Esophagus muscularis mucosa (tissue), 4 donors: ENCODE data around the gene KLF6.

Experiments used
- EP300 ChIP-seq: sonication (generic); formaldehyde crosslinking; IDR thresholded peaks from one replicate; pipeline ENCODE4 v1.6.1; 2017; ENCODE audit warnings: antibody characterized with exemption
- POLR2A ChIP-seq: fragments of 450-650 bp; IDR thresholded peaks from one replicate; pipeline ENCODE4 v1.6.1; 2017; ENCODE audit warnings: antibody characterized with exemption, moderate library complexity, mild to moderate bottlenecking, low read depth
- POLR2AphosphoS5 ChIP-seq, 2 donors: sonication (generic); formaldehyde crosslinking; IDR thresholded peaks; one replicate each; pipeline ENCODE4 v1.6.1; 2017; ENCODE audit warnings: antibody characterized with exemption in 2 of 2
- TF ChIP-seq, protein P1 (sequence below), 3 experiments: fragments of 200-600 bp in 2 of 3; fragments of 450-650 bp in 1 of 3; sonication (generic) in 2 of 3; IDR thresholded peaks; one replicate each; pipeline ENCODE4 v1.5.1; 2017 to 2019; ENCODE audit warnings: antibody characterized with exemption in 3 of 3, mild to moderate bottlenecking in 2 of 3, moderate library complexity in 1 of 3

DNA sequence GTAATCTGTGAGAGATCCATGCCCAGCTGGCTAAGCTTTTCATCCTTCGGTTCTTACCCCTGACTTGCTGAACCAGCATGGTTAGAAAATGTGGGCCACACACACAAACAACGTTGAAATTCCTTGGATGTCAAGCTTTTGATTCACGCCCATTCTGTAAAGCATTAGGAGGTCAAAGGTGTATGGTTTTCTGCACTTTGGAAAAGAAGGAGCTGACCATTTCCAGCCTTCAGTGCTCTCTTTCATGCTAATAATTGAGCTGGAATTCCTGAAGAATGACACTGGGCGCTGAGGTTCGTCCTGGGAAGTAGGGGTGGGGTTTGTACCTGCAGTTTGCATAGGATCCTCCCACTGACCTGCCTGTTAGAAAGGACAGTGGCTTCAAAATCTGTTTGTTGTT is 23.1 kb downstream of the KLF6 start:
- TF ChIP-seq POLR2AphosphoS5 (IDR thresholded peaks at IDR 0.05) (no peak), EP300 (no peak), POLR2A (no peak)
- TF ChIP-seq, protein P1, sequence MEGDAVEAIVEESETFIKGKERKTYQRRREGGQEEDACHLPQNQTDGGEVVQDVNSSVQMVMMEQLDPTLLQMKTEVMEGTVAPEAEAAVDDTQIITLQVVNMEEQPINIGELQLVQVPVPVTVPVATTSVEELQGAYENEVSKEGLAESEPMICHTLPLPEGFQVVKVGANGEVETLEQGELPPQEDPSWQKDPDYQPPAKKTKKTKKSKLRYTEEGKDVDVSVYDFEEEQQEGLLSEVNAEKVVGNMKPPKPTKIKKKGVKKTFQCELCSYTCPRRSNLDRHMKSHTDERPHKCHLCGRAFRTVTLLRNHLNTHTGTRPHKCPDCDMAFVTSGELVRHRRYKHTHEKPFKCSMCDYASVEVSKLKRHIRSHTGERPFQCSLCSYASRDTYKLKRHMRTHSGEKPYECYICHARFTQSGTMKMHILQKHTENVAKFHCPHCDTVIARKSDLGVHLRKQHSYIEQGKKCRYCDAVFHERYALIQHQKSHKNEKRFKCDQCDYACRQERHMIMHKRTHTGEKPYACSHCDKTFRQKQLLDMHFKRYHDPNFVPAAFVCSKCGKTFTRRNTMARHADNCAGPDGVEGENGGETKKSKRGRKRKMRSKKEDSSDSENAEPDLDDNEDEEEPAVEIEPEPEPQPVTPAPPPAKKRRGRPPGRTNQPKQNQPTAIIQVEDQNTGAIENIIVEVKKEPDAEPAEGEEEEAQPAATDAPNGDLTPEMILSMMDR (IDR thresholded peaks at IDR 0.05), result no peak
